ENCODE results near the gene EXOC4. TPM values are rescaled to one million over a fixed set of nuclear protein-coding genes. Genes with fewer than 3 reads are reported as not detected.

Gene EXOC4
- total RNA-seq, 2 donors from 2014 or later, result 33.7 to 41.5 TPM

DNA sequence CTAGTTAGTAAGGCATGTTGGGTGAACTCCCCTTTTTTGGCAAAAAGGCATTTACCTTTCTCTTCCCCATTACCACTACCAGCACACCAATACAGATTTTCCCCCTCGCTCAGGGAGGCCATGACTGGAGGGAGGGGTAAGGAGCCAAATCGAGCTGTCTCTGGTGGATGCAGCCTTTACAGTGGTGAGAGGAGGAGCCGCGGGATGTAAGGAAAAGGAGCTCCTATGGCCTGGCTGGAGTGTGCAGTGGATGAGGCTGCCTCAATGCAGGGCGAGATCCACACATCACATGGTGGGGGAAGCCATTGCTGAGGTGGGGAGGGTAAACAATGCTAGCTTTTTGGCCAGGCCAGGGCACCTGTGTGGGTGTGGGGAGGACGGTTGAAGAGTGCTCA, 416.2 kb downstream of the EXOC4 start:
- ATAC-seq (no peak), DNase-seq (no peak)
- intact Hi-C loops (cut with DNase I), result no loop called here

DNA sequence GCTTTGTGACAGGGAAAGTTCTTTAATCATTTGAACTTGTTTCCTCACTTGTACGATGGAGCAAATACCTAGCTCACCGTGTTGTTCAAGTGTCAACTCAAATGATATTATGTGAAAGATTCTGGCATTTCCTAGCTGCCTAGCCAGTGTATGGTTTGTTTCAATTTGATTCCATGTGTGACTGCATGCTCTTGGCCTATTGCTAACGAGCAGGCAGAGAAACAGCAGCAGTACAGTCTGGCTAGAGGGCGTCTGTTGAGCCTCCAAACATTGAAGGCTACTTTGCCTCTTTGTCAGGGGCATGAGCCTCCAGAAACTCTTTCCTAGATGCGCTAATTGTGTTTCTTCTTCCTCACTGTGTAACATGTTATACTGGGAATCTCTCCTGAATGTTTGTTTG, 417.4 kb downstream of the EXOC4 start:
- intact Hi-C loops (cut with DNase I), result no loop called here
- DNase-seq (no peak), ATAC-seq (no peak)

DNA sequence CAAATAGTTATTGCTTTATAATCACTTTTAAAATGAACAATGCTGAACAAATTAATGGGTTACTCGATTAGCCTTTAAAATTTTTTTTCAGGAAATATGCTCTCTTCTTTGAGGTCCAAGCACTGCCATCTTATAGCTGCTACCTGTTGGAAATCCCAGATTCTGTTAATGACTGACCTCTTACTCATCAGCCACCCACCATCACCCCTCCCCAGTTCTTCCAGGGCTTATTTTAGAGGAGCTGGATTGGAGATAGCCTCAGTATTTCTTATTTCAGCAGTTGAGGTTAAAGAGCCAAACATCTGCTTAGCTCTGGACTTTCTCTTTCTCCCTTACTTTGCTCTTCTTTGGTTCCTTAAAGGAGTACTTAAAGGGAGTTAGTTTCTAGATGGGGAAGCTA, 420.0 kb downstream of the EXOC4 start:
- ATAC-seq (no peak), DNase-seq (no peak)
- intact Hi-C loops (cut with DNase I), result no loop called here

DNA sequence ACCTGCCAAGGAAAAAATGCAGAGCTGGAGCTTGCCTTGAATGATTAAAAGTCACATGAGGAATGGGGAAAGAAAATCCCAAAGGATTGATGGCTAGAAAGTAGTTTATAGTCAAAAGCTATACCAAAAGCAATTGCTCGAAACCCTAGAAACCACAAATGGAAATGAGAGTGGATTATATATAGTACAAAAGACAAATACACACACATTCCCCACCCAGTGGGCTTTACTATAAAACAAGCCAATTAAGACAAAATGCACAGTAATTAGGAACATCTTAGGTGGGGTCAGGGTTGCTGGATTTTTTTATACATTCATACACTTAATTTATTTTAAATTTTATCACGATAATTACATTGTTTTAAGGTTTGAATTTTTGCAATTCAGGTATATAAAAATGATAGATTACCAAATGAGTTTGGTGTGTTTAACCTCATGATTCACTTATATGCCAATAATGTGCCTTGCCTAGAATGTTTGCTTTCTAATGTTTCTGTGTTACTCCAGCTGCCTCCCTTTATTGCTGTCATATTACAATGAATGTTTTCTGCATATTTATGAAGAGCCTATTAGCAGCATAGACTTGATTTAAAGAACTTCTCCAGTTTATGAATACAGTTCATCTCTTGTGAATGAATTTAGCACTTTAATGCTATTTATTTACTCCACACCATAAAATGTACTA, 421.3 kb downstream of the EXOC4 start:
- no peak for ATAC-seq
- DNase-seq, result no peak
- intact Hi-C loops (cut with DNase I), result no loop called here

DNA sequence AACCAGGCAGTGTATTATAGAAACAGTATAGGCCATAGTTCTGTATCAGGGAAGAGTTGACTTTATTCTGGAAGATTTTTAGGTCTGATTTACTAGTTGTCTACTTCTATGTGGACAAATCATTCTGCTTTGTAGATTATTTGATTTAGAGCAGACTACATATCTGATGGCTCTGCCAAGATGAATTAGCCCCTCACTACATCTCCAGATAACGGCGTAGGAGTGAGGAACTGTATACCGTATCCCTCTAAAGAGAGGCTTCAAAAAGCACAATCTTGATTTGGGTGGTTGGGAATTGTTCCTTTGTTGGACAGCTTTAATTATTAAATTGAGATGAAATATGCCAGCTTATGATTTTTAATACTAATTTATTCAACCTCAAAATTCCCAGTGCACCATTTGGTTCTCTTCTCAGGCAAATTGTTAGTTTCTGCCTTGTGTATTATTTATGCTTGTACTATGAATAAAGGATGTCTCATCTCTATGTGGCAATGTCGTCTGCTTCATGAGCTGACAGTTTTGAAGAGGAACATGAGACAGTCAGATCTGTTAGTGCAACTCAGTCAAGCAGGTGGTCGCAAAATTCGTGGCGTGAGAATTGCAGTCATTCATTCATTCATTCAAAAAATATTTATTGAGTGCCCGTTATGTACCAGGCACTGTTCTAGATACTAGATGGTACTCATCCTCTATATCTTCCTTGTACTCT, 422.8 kb downstream of the EXOC4 start:
- DNase-seq, result no peak
- intact Hi-C loops (cut with DNase I), result no loop called here
- no peak for ATAC-seq

DNA sequence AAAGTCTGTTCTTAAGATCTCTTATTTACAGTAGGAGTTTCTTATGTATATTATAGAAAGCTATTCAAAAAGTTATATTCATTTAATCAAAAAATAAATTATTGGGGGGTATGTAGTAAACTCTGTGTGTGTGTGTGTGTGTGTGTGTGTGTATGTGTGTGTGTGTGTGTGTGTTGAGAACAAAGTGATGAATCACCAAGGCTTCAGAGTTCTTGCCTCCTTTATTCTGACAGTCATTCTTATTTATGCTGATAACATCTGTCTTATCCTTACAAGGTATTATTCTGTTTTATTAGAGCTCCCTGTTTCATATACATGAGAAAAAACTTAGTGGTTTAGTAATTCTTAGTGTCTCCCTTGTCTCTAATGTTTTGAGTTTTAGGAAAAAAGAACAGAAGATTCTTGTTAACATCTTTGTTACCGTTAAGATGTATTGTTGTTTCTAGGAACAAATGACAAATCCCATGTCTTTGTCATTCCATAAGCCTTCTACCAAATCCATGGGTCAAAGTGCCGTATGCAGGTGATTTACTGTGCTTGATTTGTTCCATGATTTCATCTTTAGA, 424.0 kb downstream of the EXOC4 start:
- ATAC-seq, result no peak
- intact Hi-C loops (cut with DNase I), result no loop called here
- no peak for DNase-seq

DNA sequence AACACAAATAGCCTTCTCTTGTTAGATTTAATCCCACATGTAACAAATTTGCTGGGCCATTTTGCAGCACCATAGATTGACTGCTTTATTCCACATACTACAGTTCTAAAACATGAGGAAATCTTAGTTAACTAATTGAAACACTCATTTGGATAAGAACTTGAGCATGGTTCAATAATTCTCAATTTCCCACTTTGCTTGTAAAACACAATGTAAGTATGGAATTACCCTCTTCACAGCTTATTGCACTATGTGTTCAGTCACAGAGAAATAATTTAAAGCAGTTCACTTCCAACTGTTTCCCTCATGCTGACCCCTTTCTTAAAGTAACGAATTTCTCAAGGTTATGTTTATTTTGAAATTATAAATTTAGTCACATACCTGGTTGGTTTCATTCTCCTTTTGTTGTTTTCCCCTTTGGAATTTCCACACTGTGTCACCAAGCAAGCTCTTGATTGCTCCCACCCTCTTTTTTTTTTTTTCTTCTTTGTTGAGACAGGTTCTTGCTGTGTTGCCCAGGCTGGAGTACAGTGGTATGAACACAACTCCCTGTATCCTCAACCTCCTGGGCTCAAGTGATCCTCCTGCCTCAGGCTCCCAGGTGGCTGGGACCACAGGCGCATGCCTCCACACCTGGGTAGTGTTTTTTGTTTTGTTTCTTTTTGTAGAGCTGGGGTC, 425.4 kb downstream of the EXOC4 start:
- intact Hi-C loops (cut with DNase I), result no loop called here
- ATAC-seq, result no peak
- no peak for DNase-seq

DNA sequence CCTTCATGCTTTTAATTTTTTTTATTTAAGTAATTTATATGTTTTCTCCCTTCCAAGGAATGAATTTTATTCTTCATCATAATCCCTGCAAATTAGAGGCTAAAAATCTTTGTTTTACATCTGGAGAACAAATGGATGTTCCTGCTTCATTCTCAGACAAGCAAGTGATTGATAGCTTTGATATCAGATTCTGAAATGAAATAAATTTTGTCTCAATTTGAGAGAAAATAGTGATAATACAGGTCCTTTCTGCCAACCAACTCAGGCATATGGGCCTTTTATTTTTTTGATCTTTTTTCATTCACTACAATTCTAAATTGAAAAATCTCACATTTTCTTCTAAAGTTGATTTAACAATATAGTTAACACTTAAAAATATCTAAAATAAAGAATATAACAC, 427.1 kb downstream of the EXOC4 start:
- DNase-seq, result no peak
- intact Hi-C loops (cut with DNase I), result no loop called here
- ATAC-seq, result no peak

DNA sequence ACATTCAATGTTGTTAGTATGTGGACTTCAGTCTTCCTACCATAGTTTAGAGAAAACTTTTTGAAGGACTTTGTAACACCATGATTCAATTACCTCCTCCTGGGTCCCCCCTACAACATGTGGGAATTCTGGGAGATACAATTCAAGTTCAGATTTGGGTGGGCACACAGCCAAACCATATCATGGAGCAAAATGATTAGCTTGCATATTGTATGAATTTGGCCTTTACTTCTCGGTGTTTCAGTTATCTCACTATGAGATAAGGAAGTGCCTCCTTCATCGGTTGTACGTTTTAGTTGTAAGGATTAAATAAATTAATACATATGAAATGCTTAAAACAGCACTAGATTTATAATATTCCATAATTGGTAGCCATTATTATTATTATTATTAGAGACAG, 428.7 kb downstream of the EXOC4 start:
- intact Hi-C loops (cut with DNase I), result no loop called here
- DNase-seq (no peak), ATAC-seq (no peak)

DNA sequence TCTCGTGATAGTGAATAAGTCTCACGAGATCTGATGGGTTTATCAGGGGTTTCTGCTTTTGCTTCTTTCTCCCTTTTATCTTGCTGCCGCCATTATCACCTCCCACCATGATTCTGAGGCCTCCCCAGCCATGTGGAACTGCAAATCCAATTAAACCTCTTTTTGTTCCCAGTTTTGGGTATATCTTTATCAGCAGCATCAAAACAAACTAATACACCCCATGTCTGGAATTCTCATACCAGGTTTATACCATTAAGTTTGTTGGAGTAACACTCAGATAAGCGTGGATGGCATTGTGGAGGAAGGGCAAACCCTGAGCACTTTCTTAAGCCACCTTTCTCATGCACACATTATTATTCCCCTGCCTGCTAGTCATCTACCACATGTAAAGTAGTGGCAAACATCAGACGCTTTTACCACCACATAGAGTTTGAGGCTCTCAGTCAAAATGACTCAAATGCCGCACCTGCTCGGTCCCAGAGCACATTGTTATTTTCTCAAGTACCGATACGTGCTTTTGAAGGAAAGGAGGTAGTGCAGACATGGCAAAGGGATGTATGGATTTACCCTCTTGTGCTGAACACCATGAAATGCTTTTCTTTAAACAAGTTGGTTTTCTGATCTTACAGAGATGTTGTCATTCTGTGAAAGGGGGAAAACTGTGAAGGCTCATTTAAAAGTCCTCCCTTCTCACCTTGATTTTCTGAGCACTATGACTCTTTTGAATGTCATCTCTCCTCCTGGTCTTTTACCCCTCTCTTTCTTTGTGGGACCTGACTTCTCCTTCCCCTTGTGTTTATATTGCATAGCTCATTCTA, 429.7 kb downstream of the EXOC4 start:
- no peak for ATAC-seq
- intact Hi-C loops (cut with DNase I), result no loop called here
- DNase-seq, result no peak

DNA sequence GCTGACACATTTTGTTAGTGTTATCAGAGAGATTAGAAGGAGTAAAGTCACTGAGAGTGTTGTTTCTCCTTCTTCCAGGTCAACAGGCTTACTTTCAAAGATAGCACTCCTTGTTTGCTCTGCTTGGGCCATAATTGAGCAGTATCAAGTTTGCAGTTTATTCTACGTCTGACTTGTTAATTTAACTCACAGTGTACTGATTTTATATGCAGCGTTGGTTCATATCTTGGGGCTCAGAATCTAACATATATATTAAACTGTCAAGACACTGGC, 430.2 kb downstream of the EXOC4 start:
- intact Hi-C loops (cut with DNase I), result no loop called here
- DNase-seq (no peak), ATAC-seq (no peak)

DNA sequence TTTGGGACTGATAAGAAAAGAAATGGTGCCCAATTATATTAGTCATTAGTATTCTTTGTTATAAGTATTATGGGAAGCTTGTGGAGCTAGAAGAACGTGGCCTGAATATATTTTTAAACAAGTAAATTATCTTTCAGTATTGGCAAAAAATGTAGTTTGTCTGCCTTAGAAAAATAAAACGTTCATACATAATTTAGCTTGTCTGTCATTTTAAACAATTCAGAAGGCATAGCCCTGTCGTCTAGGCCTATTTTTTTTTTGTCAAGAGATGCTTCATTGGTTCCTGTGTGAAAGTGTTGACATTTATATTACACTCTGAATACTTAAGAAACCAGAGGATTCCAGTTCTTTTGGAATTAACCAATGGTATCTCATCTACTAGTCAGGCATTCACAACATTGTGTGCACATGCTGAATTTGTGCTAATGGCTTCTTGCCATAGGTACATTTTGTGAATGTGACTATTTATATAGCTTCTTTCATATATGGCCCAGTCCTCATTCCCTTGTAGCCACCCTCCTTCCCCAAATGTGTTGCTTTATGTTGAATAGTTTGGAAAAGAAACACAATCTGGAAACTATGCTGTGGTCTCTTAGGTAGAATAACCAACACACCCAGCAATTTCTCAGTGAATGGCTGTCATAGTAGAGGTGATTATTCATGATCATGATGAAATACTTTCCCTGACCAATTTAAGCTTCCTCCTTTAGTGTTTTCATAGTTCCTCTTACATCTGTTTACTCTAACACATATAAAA, 435.8 kb downstream of the EXOC4 start:
- intact Hi-C loops (cut with DNase I), result no loop called here
- ATAC-seq, result peak in 1 of 2 donors; percentile 48
- no peak for DNase-seq

DNA sequence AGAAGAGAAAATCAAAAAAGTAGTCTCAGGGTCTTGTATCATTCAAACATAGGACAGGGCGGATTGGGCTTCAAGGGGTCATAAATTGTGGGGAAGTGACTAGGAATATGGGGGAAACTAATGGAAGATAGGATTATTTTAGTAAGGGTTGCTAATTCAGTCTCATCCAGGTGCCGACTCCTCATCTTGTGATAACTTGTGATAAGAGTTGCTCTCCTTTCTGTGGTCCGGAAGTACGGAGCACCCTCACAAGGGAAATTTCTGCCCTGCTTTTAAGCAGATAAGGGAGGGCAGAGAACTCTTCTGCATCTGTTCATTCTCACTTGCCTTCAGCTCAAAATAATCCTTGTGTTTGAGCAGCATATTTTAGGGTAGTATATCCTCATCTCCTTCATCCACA, 437.9 kb downstream of the EXOC4 start:
- ATAC-seq (no peak), DNase-seq (no peak)
- intact Hi-C loops (cut with DNase I), result no loop called here

DNA sequence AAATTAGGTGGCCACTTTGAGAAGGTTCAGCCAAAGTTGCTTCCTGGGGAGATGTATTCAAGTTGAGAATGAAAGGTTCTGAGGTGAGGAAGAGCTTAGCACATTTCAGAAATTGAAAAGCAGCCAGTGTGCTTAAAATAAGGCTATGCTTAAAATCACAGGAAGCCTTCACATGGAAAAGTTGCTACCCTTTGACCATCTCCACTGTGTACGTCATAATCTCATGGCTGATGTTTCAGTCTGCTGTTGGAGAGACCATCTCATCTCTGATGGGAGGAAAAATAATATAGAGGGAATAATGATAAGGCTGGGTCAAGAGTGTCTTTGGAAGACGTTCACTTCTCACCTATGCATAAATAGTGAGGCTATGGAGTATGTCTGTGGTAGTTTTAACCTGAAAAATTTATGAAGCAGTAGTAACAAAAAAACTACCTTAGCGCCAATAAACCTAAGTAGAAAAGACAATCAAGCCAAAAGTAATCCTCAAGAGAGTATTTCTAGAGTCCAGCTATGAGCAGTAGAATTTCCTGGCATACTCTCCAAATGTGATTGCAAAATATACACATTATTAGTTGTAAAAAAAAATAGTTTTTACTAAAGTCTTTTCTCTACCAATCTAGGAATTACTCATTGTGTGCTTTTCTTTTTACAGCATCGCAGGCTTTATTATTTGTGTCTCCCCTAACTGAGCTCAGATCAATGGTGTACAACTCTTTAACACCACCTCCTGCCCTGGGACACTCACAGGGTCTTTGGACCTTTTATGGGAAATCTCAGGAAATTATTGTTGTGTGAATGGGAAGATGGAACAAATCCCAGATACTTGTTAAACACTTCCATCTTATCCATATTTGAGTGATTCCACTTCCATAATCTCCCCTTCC, 439.1 kb downstream of the EXOC4 start:
- intact Hi-C loops (cut with DNase I), result no loop called here
- DNase-seq (no peak), ATAC-seq (peak in 1 of 2 donors; percentile 55)

DNA sequence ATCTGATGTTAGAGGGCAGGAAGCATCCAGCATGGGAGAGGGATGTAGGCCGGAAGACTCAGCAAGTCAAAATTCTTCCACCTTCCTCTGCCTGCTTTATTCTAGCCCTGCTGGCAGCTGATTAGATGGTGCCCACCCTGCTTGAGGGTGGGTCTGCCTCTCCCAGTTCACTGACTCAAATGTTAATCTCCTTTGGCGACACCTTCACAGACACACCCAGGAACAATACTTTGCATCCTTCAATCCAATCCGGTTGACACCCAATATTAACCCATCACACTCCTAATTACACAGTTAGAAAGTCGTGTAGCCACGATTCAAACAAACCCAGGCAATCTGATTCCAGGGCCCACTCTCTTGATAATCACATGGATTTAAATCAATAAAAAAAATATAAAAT, 440.4 kb downstream of the EXOC4 start:
- ATAC-seq (no peak), DNase-seq (no peak)
- intact Hi-C loops (cut with DNase I), result no loop called here

DNA sequence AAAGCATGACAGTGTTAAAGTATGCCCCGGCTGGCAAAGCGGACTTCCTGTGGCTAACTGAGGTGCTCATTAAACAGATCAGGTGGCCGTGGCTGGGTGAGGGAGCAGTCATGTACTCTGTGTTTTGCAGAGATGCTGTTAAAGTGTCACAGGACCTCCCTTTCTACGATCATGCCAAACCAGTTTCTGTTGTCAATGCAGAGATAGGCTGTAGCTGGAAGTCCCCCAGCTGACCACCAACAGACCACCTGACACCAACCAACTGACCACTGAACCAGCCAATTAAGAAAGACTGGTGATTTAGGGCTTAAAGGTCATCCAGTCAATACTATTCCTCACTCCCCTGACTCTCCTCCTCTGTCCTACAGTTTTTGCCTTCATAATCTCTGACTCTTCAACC, 443.2 kb downstream of the EXOC4 start:
- intact Hi-C loops (cut with DNase I), result no loop called here
- no peak for ATAC-seq
- DNase-seq, result no peak

DNA sequence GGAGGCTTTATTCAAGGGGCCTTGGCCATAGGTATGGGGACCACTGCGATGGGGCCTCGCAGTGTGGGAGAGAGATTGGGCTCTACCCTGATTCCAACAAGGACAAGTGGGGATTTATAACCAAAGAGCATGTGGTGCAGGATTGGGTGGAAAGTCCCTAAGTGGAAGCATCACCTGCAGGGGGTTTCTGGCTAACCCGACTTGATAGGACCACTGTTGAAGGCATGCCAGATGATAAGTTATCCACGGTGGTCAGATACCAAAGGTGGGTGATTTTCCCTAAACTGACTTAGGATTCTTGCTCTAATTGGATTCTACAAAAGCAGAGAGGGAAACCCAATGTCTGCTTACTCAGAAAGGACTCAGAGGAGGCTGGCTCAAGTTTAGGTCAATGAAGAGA, 444.7 kb downstream of the EXOC4 start:
- ATAC-seq, result no peak
- DNase-seq, result no peak
- intact Hi-C loops (cut with DNase I), result no loop called here

DNA sequence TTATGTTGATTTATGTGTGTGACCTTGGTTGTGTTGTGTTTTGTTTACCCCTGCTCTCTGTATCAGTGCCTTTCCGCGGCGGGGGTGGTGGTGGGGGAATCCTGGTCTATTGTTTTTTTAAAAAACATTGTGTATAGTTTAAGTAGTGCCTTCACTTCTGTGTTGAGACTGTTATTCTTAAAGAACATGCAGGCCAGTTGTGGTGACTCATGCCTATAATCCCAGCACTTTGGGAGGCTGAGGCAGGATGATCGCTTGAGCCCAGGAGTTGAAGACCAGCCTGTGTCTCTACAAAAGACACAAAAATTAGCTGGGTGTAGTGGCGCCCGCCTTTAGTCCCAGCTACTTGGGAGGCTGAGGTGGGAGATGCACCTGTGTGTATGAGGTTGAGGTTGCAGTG, 445.2 kb downstream of the EXOC4 start:
- intact Hi-C loops (cut with DNase I), result no loop called here
- no peak for DNase-seq
- no peak for ATAC-seq
